Fibroblast of lung (primary cell): ENCODE measurements around the gene SRPK1. TPM values are rescaled to one million over a fixed set of nuclear protein-coding genes. Genes with fewer than 3 reads are reported as not detected.

Experiments
- DNase-seq, 2 donors: peaks; one replicate each; pipeline versions ENCODE4 v3.0.0 to v3.0.0-alpha.2; 2010; ENCODE audit warnings: low read depth in 2 of 2
- H2AFZ ChIP-seq: 2 replicates; pipeline ENCODE4 v1.5.1; 2012; ENCODE audit warnings: low read length, control low read depth, inconsistent platforms
- H3K27ac ChIP-seq: 2 replicates; pipeline ENCODE4 v1.5.1; 2011; ENCODE audit warnings: low read length, control low read depth; ENCODE audit not compliant: insufficient read depth
- H3K27me3 ChIP-seq: 2 replicates; pipeline ENCODE4 v1.5.1; 2011; ENCODE audit warnings: mild to moderate bottlenecking, low read length; ENCODE audit not compliant: control insufficient read depth, insufficient read depth
- H3K36me3 ChIP-seq: 2 replicates; pipeline ENCODE4 v1.5.1; 2011; ENCODE audit warnings: low read length; ENCODE audit not compliant: control insufficient read depth, insufficient read depth
- H3K4me1 ChIP-seq: 2 replicates; pipeline ENCODE4 v1.5.1; 2011; ENCODE audit warnings: low read length; ENCODE audit not compliant: control insufficient read depth, insufficient read depth; ENCODE audit errors: extremely low read depth
- H3K4me2 ChIP-seq: 2 replicates; pipeline ENCODE4 v1.5.1; 2011; ENCODE audit warnings: low read length, control low read depth; ENCODE audit not compliant: insufficient read depth; ENCODE audit errors: extremely low read depth
- H3K4me3 ChIP-seq, 4 experiments: fragments of 200-600 bp in 1 of 4; sonication (generic) in 1 of 4; replicated peaks in 1 of 4; 2 replicates each; pipeline ENCODE4 v1.5.1; 2011 to 2016; ENCODE audit warnings: low read length in 4 of 4, low read depth in 3 of 4, mild to moderate bottlenecking in 3 of 4, control low read depth in 2 of 4, inconsistent platforms in 1 of 4, mixed read lengths in 1 of 4; ENCODE audit not compliant: insufficient read depth in 1 of 4; ENCODE audit errors: control extremely low read depth in 1 of 4
- H3K79me2 ChIP-seq: 2 replicates; pipeline ENCODE4 v1.5.1; 2012; ENCODE audit warnings: mild to moderate bottlenecking, low read length, inconsistent platforms; ENCODE audit not compliant: control insufficient read depth, insufficient read depth
- H3K9ac ChIP-seq: 2 replicates; pipeline ENCODE4 v1.5.1; 2011; ENCODE audit warnings: mild to moderate bottlenecking, low read length, control low read depth; ENCODE audit not compliant: insufficient read depth
- H3K9me3 ChIP-seq: 2 replicates; pipeline ENCODE4 v1.5.1; 2012; ENCODE audit warnings: low read depth, low read length; ENCODE audit not compliant: control insufficient read depth, insufficient read depth
- H4K20me1 ChIP-seq: 2 replicates; pipeline ENCODE4 v1.5.1; 2011; ENCODE audit warnings: low read length; ENCODE audit not compliant: control insufficient read depth, insufficient read depth; ENCODE audit errors: extremely low read depth
- EZH2 ChIP-seq: IDR thresholded peaks from 2 replicates; pipeline ENCODE4 v1.5.1; 2012; ENCODE audit warnings: low read length, control low read depth, mild to moderate bottlenecking; ENCODE audit errors: missing control alignments
- polyA plus RNA-seq, 2 donors: library from polyadenylated mRNA; depleted of rRNA in 1 of 2; stranded (reverse) in 1 of 2; unstranded in 1 of 2; fragments of >200 nt; gene quantifications; 2 replicates each; pipeline ENCODE4 v1.2.1, GENCODE V29; 2011 to 2012; ENCODE audit warnings: missing spikeins in 1 of 2
- total RNA-seq: library from RNA; depleted of rRNA; stranded (reverse); fragments of >200 nt; gene quantifications from 2 replicates; pipeline ENCODE4 v1.2.1, GENCODE V29; 2014
- TF ChIP-seq, protein P1 (sequence below), 2 donors: IDR thresholded peaks in 1 of 2; conservative IDR thresholded peaks in 1 of 2; 1 replicate in 1 of 2; 2 replicates in 1 of 2; pipeline ENCODE4 v1.5.1; 2011 to 2012; ENCODE audit warnings: low read length in 2 of 2, control low read depth in 1 of 2, inconsistent platforms in 1 of 2, low read depth in 1 of 2, mild to moderate bottlenecking in 1 of 2

Gene SRPK1
- total and polyA plus RNA-seq, 2 donors (not counting 1 experiment from before 2014, with no cell fraction given), result 22.2 to 44.8 TPM

DNA sequence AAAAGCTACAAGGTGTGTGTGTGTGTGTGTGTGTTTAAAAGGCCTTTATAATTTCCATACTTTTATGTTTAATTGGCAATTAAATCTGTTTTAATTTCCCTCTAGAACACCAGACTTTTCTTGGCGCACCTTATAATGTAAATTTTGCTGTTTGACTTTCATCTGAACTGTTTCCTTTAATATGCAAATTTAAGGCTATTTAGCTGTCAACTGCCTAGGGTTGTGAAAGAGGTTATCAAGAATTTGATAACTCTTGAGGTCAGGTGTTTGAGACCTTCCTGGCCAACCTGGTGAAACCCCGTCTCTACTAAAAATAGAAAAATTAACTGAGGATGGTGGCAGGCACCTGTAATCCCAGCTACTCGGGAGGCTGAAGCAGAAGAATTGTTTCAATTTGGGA is 119.8 kb downstream of the SRPK1 start:
- H3K4me3 ChIP-seq, result no peak overlapping the region
- H4K20me1 ChIP-seq, result no peaks in the 10 kb centered on the region
- peaks cover 3% of the 10 kb centered on the region for H3K27me3 ChIP-seq
- no peaks in the 10 kb centered on the region for H3K79me2 ChIP-seq
- H3K4me1 ChIP-seq, result no peaks in the 10 kb centered on the region
- no peak overlapping the region for H3K4me2 ChIP-seq
- TF ChIP-seq EZH2, result no peak
- TF ChIP-seq, protein P1, sequence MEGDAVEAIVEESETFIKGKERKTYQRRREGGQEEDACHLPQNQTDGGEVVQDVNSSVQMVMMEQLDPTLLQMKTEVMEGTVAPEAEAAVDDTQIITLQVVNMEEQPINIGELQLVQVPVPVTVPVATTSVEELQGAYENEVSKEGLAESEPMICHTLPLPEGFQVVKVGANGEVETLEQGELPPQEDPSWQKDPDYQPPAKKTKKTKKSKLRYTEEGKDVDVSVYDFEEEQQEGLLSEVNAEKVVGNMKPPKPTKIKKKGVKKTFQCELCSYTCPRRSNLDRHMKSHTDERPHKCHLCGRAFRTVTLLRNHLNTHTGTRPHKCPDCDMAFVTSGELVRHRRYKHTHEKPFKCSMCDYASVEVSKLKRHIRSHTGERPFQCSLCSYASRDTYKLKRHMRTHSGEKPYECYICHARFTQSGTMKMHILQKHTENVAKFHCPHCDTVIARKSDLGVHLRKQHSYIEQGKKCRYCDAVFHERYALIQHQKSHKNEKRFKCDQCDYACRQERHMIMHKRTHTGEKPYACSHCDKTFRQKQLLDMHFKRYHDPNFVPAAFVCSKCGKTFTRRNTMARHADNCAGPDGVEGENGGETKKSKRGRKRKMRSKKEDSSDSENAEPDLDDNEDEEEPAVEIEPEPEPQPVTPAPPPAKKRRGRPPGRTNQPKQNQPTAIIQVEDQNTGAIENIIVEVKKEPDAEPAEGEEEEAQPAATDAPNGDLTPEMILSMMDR (conservative IDR thresholded peaks at IDR 0.05 in 1 of 2, IDR thresholded peaks at IDR 0.05 in 1 of 2; ENCODE audit: low read depth in 1 of 2, low read length in 2 of 2), result no peak
- no peak overlapping the region for H3K9ac ChIP-seq
- DNase-seq, result no peak
- H2AFZ ChIP-seq, result no peak overlapping the region
- no peak overlapping the region for H3K27ac ChIP-seq
- H3K36me3 ChIP-seq, result no peaks in the 10 kb centered on the region
- H3K9me3 ChIP-seq, result no peaks in the 10 kb centered on the region

DNA sequence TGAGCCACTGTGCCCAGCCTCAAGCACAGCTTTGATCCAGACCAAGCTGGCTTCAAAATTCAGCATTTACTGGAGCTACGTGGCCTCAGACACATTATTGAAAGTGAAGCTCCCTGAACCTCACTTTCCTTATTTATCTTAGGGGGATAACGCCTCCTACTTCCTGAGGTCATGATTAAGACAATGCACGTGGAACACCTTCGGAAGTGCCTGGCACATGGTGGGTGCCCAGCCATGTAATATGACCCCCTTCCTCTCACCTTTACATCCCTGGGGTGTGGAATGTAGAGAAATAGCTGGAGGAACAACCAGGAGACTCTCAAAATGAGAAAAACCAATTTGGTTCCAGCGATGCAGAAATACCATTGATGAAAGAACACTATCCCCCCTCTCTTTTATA is 122.2 kb downstream of the SRPK1 start:
- no peak for TF ChIP-seq EZH2
- TF ChIP-seq, protein P1 (conservative IDR thresholded peaks at IDR 0.05 in 1 of 2, IDR thresholded peaks at IDR 0.05 in 1 of 2; ENCODE audit: low read depth in 1 of 2, low read length in 2 of 2), result no peak

DNA sequence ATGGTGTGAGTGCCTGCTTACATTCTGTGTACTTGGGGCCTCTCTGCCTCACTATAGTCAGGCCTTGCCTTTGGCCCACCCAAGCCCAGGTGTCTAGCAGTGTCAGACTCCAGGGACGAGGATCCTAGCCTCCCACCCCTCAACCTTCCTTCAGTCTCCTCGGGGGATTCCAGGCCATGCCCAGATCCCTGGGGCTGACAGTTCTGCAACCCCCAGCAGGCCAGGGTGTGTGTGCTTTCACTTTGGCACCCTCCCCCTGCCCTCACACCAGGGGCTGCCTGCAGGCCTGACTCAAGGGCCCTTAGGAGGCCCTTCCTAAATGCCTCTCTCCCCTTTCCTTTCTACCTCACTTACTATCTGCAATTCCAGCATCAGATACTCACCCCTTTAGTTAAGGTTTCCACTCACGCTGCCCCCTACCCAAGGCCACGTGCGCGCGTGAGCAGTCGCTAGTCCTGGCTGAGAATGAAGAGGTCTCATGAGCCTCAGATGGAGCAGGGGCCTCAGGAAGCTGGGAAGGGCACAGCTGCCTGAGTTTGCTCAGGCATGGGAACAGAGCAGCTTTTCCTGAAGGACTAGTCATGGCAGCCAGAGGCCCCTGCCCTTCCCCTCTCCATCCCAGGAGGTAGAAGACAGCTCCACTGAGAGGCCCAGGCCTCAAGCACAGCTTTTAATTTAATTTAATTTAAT is 122.9 kb downstream of the SRPK1 start:
- H3K27ac ChIP-seq, result no peak overlapping the region
- DNase-seq, result no peak
- no peaks in the 10 kb centered on the region for H3K36me3 ChIP-seq

More for the DNA sequence above, 122.2 kb downstream of the SRPK1 start:
- Histone ChIP-seq H3K36me3 (no peaks in the 10 kb centered on the region), H2AFZ (no peak overlapping the region), H4K20me1 (no peaks in the 10 kb centered on the region), H3K9me3 (no peaks in the 10 kb centered on the region), H3K79me2 (no peaks in the 10 kb centered on the region), H3K27me3 (peaks cover 3% of the 10 kb centered on the region), H3K4me1 (no peaks in the 10 kb centered on the region), H3K4me3 (no peak overlapping the region), H3K27ac (no peak overlapping the region), H3K9ac (no peak overlapping the region), H3K4me2 (no peak overlapping the region)
- no peak for DNase-seq

More for the DNA sequence above, 122.9 kb downstream of the SRPK1 start:
- Histone ChIP-seq H3K27me3 (peaks cover 3% of the 10 kb centered on the region), H3K4me2 (no peak overlapping the region), H4K20me1 (no peaks in the 10 kb centered on the region), H3K4me3 (no peak overlapping the region), H3K79me2 (no peaks in the 10 kb centered on the region), H3K4me1 (no peaks in the 10 kb centered on the region), H3K9me3 (no peaks in the 10 kb centered on the region), H2AFZ (no peak overlapping the region), H3K9ac (no peak overlapping the region)
- TF ChIP-seq EZH2, result no peak
- TF ChIP-seq, protein P1 (conservative IDR thresholded peaks at IDR 0.05 in 1 of 2, IDR thresholded peaks at IDR 0.05 in 1 of 2; ENCODE audit: low read depth in 1 of 2, low read length in 2 of 2), result no peak
